HCT116 (cell line): ENCODE results near the gene TRPM4. TPM values are rescaled to one million over a fixed set of nuclear protein-coding genes. Genes with fewer than 3 reads are reported as not detected.

ENCODE experiments used
- ATAC-seq: fragments of 200-7000 bp; cut with Tn5 transposase; 2 replicates; pipeline ENCODE4 v1.9.1; 2020; ENCODE audit warnings: mild to moderate bottlenecking, moderate library complexity
- BruUV-seq: library from RNA; stranded (reverse); fragments of 400-500 nt; replicated peaks from 2 replicates; lab custom pipeline; 2021; lab: Mats Ljungman, UMichigan
- CTCF ChIA-PET: fragments of 300-600 bp; sonication (Branson Sonifier 250); formaldehyde crosslinking; loops from one replicate; lab custom pipeline; 2021; ENCODE audit warnings: antibody characterized with exemption; lab: Charles Lee
- POLR2A ChIA-PET: fragments of 300-600, 350-600 bp; sonication (Branson Sonifier 250); formaldehyde crosslinking; loops from one replicate; lab custom pipeline; 2021; ENCODE audit warnings: antibody characterized with exemption; lab: Charles Lee
- RAD21 ChIA-PET, 2 experiments: fragments of 300-600 bp; sonication (Branson Sonifier 250); formaldehyde crosslinking; loops; one replicate each; lab custom pipeline; 2023; ENCODE audit warnings: low total read pairs in 2 of 2; ENCODE audit not compliant: uncharacterized antibody in 2 of 2, unreplicated experiment in 2 of 2, low non-redundant PET in 1 of 2; lab: Charles Lee
- DNase-seq: peaks from one replicate; pipeline ENCODE4 v3.0.0-alpha.2; 2010; ENCODE audit warnings: low read depth, low spot score
- H2AFZ ChIP-seq: fragments of 200-600 bp; shearing (Covaris generic), sonication (generic); 2 replicates; pipeline ENCODE4 v1.6.1; 2017; ENCODE audit warnings: low read depth, mixed run types, mixed read lengths, antibody characterized with exemption, low read length; ENCODE audit not compliant: poor library complexity, severe bottlenecking
- H3K27ac ChIP-seq: 2 replicates; pipeline ENCODE4 v1.5.1; 2012; ENCODE audit warnings: low read depth, low read length
- H3K27me3 ChIP-seq: fragments of 200-600 bp; sonication (generic); 2 replicates; pipeline ENCODE4 v1.6.1; 2016; ENCODE audit warnings: mixed run types, low read length, mixed read lengths; ENCODE audit not compliant: insufficient read depth
- H3K36me3 ChIP-seq, 2 experiments: fragments of 200-500 bp in 1 of 2; fragments of 200-600 bp in 1 of 2; sonication (Bioruptor generic) in 1 of 2; sonication (generic) in 1 of 2; 2 replicates each; pipeline versions ENCODE4 v1.5.1 to v1.6.1; 2014 to 2016; ENCODE audit warnings: low read length in 2 of 2, inconsistent platforms in 1 of 2, mixed read lengths in 1 of 2, mixed run types in 1 of 2; ENCODE audit not compliant: insufficient read depth in 2 of 2, control insufficient read depth in 1 of 2
- H3K4me1 ChIP-seq, 2 experiments: fragments of 200-600 bp in 1 of 2; sonication (generic) in 1 of 2; 2 replicates each; pipeline versions ENCODE4 v1.5.1 to v1.6.1; 2012 to 2017; ENCODE audit warnings: low read length in 2 of 2, inconsistent platforms in 1 of 2, mild to moderate bottlenecking in 1 of 2, mixed read lengths in 1 of 2, mixed run types in 1 of 2, moderate library complexity in 1 of 2; ENCODE audit not compliant: insufficient read depth in 2 of 2, control insufficient read depth in 1 of 2
- H3K4me2 ChIP-seq: fragments of 200-600 bp; sonication (generic); 2 replicates; pipeline ENCODE4 v1.6.1; 2017; ENCODE audit warnings: mixed run types, low read length, mixed read lengths
- H3K4me3 ChIP-seq, 2 experiments: fragments of 200-600 bp in 1 of 2; sonication (generic) in 1 of 2; replicated peaks in 1 of 2; 2 replicates each; pipeline ENCODE4 v1.5.1; 2011 to 2016; ENCODE audit warnings: low read length in 2 of 2, control low read depth in 1 of 2, low read depth in 1 of 2, mild to moderate bottlenecking in 1 of 2, mixed read lengths in 1 of 2, mixed run types in 1 of 2
- H3K79me2 ChIP-seq: fragments of 200-600 bp; sonication (generic); 2 replicates; pipeline ENCODE4 v1.6.1; 2017; ENCODE audit warnings: mild to moderate bottlenecking, mixed run types, low read length, moderate library complexity, mixed read lengths; ENCODE audit not compliant: insufficient read depth
- H3K9ac ChIP-seq: fragments of 200-600 bp; sonication (generic); 2 replicates; pipeline ENCODE4 v1.6.1; 2016; ENCODE audit warnings: low read length, mixed read lengths
- H3K9me2 ChIP-seq: fragments of 200-600 bp; sonication (generic), shearing (Covaris generic); 2 replicates; pipeline ENCODE4 v1.6.1; 2017; ENCODE audit warnings: mixed run types, mild to moderate bottlenecking, moderate library complexity; ENCODE audit not compliant: insufficient read depth
- H3K9me3 ChIP-seq, 2 experiments: fragments of 200-500 bp in 1 of 2; fragments of 200-600 bp in 1 of 2; sonication (Bioruptor generic) in 1 of 2; sonication (generic) in 1 of 2; 2 replicates each; pipeline ENCODE4 v1.6.1; 2014 to 2017; ENCODE audit warnings: low read length in 2 of 2, mixed read lengths in 2 of 2, inconsistent platforms in 1 of 2, low read depth in 1 of 2, mild to moderate bottlenecking in 1 of 2, mixed run types in 1 of 2, moderate library complexity in 1 of 2; ENCODE audit not compliant: control insufficient read depth in 1 of 2, insufficient read depth in 1 of 2
- H4K20me1 ChIP-seq: fragments of 200-600 bp; sonication (generic), shearing (Covaris generic); 2 replicates; pipeline ENCODE4 v1.6.1; 2017; ENCODE audit warnings: mixed run types, mild to moderate bottlenecking, moderate library complexity; ENCODE audit not compliant: insufficient read depth
- EGR1 ChIP-seq: IDR thresholded peaks from 2 replicates; pipeline ENCODE4 v1.6.1; 2012; ENCODE audit warnings: low read depth
- POLR2A ChIP-seq: IDR thresholded peaks from 2 replicates; pipeline ENCODE4 v1.7.0; 2011; ENCODE audit warnings: borderline replicate concordance; ENCODE audit not compliant: insufficient read depth, insufficient read length; ENCODE audit errors: extremely low read depth
- POLR2AphosphoS5 ChIP-seq: IDR thresholded peaks from 2 replicates; pipeline ENCODE4 v1.6.1; 2011; ENCODE audit warnings: mild to moderate bottlenecking, low read depth, low read length, moderate library complexity
- RAD21 ChIP-seq: IDR thresholded peaks from 2 replicates; pipeline ENCODE4 v1.6.1; 2012; ENCODE audit warnings: low read depth, mild to moderate bottlenecking
- SIN3A ChIP-seq: IDR thresholded peaks from 2 replicates; pipeline ENCODE4 v1.6.1; 2012; ENCODE audit warnings: low read depth
- SP1 ChIP-seq: IDR thresholded peaks from 2 replicates; pipeline ENCODE4 v1.6.1; 2012; ENCODE audit warnings: low read depth
- SRF ChIP-seq: IDR thresholded peaks from 2 replicates; pipeline ENCODE4 v1.6.1; 2012; ENCODE audit warnings: low read depth
- intact Hi-C: fragments of 100-400 bp; cut with micrococcal nuclease; formaldehyde crosslinking; loops from 2 replicates; pipeline ENCODE4 v1.10.0; 2022
- total RNA-seq: library from RNA; stranded (reverse); gene quantifications from one replicate; pipeline ENCODE4 v1.2.1, GENCODE V29; 2021; ENCODE audit not compliant: unreplicated experiment

The TRPM4 gene
- total RNA-seq, 1 experiment from 2014 or later = 44.2 TPM

DNA sequence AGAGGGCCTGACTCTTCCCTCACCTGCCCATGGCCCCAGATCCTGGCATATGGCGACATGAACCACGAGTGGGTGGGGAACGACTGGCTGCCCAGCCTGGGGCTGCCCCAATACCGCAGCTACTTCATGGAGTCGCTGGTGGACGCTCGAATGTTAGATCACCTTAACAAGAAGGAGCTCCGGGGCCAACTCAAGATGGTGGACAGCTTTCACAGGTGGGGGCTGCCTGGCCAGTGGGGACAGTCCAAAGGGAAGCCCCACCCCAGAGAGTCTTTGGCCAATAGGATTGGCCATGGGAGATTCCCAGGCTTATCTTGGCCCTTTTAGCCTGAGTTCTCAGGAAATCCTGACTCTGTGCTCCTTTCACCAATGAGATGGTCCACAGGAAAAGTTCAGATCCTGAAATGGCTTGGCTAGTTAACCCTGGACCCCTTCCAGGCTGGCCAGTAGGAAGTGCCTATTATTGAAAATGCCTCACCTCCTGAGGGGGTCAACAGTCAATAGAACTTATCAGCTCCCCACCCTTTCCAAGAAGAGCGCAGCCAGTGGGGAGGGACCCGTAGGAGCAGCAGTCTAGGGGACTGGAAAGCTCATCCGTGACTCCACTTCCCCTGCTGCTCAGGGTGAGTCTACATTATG, 9.4 kb upstream of the TRPM4 start:
- TF ChIP-seq POLR2A = no peak
- peak overlapping the region; percentile 99 for H3K4me2 ChIP-seq
- intact Hi-C loops = no loop called here
- ChIA-PET RAD21 (interaction anchor here in 1 of 2 experiments (0.5 kb wide), 1 partner anchor 36 kb away, joined by 3 read pairs; no protein-coding TSS in a partner anchor), CTCF (interaction anchor here (1.3 kb wide), 1 partner anchor 51 kb away, joined by 8 read pairs; no protein-coding TSS in a partner anchor), POLR2A (interaction anchor here (0.7 to 2.3 kb wide), 5 partner anchors 9 to 53 kb away, joined by 3 to 8 read pairs (median 4); partner anchors contain the start of gene LIN7B)
- H3K4me1 ChIP-seq = peaks cover 25 to 57% of the 10 kb centered on the region in 2 experiments
- peak overlapping the region; percentile 94 for H3K27ac ChIP-seq
- BruUV-seq = no TSS peak
- no peaks in the 10 kb centered on the region for H3K9me2 ChIP-seq
- H3K9me3 ChIP-seq = no peaks in the 10 kb centered on the region
- H3K79me2 ChIP-seq = no peaks in the 10 kb centered on the region
- H3K27me3 ChIP-seq = no peaks in the 10 kb centered on the region
- H4K20me1 ChIP-seq = no peaks in the 10 kb centered on the region
- no peaks in the 10 kb centered on the region for H3K36me3 ChIP-seq
- ATAC-seq = no peak
- peak overlapping the region; percentile 90 to 95 for H3K4me3 ChIP-seq
- DNase-seq = no peak
- no peak overlapping the region for H2AFZ ChIP-seq
- H3K9ac ChIP-seq = peak overlapping the region; percentile 98

- peak overlapping the region; percentile 98 for H3K9ac ChIP-seq
- no peaks in the 10 kb centered on the region for H3K27me3 ChIP-seq
- RAD21 ChIA-PET = interaction anchor here (0.5 to 1.0 kb wide), 4 partner anchors 35 to 145 kb away, joined by 3 to 5 read pairs (median 3); no protein-coding TSS in a partner anchor
- no peaks in the 10 kb centered on the region for H3K36me3 ChIP-seq
- TSS peak; percentile 49 for BruUV-seq
- peak; percentile 51 for ATAC-seq
- H3K4me3 ChIP-seq = peak overlapping the region; percentile 90 to 95
- POLR2A ChIA-PET = interaction anchor here (0.9 to 2.3 kb wide), 6 partner anchors 10 to 59 kb away, joined by 3 to 8 read pairs (median 4); partner anchors contain the start of gene LIN7B
- H3K9me3 ChIP-seq = no peaks in the 10 kb centered on the region
- H3K4me2 ChIP-seq = peak overlapping the region; percentile 99
- TF ChIP-seq RAD21 (no peak), POLR2A (peak; percentile 49), EGR1 (peak; percentile 59; the same call in 1 of the 2 replicates), SP1 (peak; percentile 42; the same call in 1 of the 2 replicates), SRF (no peak), POLR2AphosphoS5 (peak; percentile 73), SIN3A (peak; percentile 49; the same call in 1 of the 2 replicates)
- peak; percentile 88 for DNase-seq
- intact Hi-C loops = loop anchor here (1.0 kb wide), 1 partner anchor 52 kb away; no protein-coding TSS in a partner anchor
- H4K20me1 ChIP-seq = no peaks in the 10 kb centered on the region
- H3K79me2 ChIP-seq = no peaks in the 10 kb centered on the region
- H3K27ac ChIP-seq = peak overlapping the region; percentile 94
- no peaks in the 10 kb centered on the region for H3K9me2 ChIP-seq
- peaks cover 25 to 57% of the 10 kb centered on the region in 2 experiments for H3K4me1 ChIP-seq
- no peak overlapping the region for H2AFZ ChIP-seq
- CTCF ChIA-PET = interaction anchor here (1.3 to 3.0 kb wide), 3 partner anchors 13 to 51 kb away, joined by 5 to 17 read pairs (median 8); no protein-coding TSS in a partner anchor
These were observed 8.6 kb upstream of the TRPM4 start for GRCh38 chr19:49148784-49149651.
